Left cardiac atrium (tissue), 4 donors: ENCODE results near the gene RBMS1. TPM values are rescaled to one million over a fixed set of nuclear protein-coding genes. Genes with fewer than 3 reads are reported as not detected.
"Not testable (repeated sequence)": the region's sequence is repeated elsewhere in the genome, so short reads cannot be mapped to it uniquely, and the experiment has no call there.

Experiments used
- ATAC-seq, 2 donors: fragments of 200-7000 bp; cut with Tn5 transposase; one replicate each; pipeline ENCODE4 v1.9.1; 2020; ENCODE audit warnings: mild to moderate bottlenecking in 2 of 2, moderate library complexity in 2 of 2
- DNase-seq: peaks from one replicate; pipeline ENCODE4 v3.0.0-alpha.2; 2020
- intact Hi-C, 2 donors: fragments of 100-400 bp; cut with DNase I; formaldehyde crosslinking; loops; one replicate each; pipeline versions ENCODE4 v1.14.1 to v1.15.1; 2022 to 2023
- total RNA-seq, 2 donors: library from RNA; stranded (reverse); fragmentation: NEBNext Ultra II Directional; extraction: Animal tissue kit (Norgen Biotek cat#: 25700); gene quantifications; one replicate each; pipeline ENCODE4 v1.2.1, GENCODE V29; 2021
- donor health status: DM: no; HTN: yes; CAD: no.
- donor health status: DM: no; HTN: yes; CAD: no; lungs with severe emphysema.
- donor health status: DM: yes; HTN: yes; CAD: no.
- donor health status: Dilated cardiomyopathy.

RBMS1 gene
- total RNA-seq, 2 donors from 2014 or later = 56.8 to 74.8 TPM

DNA sequence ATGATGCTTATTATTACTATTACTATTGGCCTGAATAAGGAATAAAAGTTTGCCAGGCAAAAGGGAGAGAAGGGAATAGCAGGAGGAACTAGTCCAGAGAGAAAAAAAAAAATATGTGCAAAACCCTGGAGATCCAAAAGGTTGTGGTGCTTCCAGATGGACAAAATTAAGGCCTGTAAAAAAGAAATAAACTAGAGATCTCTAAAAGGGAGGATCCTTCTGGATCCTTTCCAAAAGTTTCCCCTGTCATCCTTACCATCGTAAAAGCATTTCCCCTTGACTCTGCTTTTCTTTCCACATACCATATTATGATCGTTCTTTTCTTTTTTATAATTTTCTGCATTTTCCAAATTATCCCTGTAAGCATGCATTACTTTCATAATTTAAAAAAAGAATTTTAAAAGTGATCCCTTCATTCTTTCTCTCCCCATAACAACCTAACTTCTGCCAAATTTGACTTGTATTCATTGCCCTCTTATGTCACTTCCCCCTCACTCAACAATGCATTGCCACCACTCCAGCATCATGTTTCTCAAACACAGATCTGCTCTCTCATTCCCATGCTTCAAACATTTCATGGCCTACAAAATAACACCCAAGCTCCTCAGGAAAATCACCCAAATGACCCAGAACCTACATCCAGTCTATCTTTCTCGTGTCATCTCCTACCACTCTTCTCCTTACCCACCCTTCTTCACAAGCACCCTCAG, 40.3 kb downstream of the RBMS1 start:
- intact Hi-C loops = no loop called here
- ATAC-seq = no peak
- DNase-seq = no peak

DNA sequence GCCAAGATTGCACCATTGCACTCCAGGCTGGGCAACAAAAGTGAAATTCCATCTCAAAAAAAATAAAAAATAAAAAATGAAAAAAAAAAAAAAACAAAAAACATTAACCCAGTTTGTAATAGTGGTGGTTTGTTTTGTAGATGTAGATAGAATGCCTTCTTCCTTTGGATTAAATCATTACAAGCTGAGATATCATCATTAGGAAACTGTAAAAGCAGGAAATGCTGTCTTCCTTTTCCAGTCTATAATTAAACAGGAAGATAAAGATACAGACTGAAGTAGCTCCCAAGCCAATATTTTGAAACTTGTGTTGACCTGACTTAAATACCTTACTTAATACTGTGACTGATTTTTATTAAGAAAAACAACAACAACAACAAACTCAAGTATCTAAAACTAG, 43.1 kb downstream of the RBMS1 start:
- intact Hi-C loops = no loop called here
- no peak for DNase-seq
- no peak for ATAC-seq

DNA sequence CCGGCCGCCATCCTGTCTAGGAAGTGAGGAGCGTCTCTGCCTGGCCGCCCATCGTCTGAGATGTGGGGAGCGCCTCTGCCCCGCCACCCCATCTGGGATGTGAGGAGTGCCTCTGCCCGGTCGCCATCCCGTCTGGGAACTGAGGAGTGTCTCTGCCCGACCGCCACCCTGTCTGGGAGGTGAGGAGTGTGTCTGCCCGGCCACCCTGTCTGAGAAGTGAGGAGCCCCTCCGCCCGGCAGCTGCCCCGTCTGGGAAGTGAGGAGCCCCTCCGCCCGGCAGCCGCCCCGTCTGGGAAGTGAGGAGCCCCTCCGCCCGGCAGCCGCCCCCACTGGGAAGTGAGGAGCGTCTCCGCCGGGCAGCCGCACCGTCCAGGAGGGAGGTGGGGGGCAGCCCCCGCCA, 44.8 kb downstream of the RBMS1 start:
- not testable (repeated sequence) for ATAC-seq, DNase-seq
- intact Hi-C loops = loop anchor here in 1 of 2 donors (10.0 kb wide), 1 partner anchor 226 kb away; no protein-coding TSS in a partner anchor

DNA sequence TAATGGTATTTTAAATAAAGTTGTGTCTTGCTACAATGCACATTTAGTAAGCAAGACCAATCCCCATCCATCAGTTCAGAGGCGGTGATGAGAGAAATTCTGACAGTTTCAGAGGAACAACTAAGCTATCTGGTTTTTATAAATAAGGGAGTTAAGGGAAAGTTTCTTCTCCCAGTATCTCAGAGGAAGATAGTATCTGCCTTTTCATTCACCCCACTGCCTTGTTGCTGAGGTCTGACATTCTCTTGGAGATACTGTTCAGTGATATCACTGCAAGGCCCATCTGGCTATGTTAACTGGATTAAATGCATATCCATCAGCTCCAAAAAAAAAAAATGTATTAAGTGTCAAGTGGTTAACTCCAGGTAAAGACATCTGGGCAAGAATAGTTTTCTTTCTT, 47.9 kb downstream of the RBMS1 start:
- intact Hi-C loops = loop anchor here in 1 of 2 donors (10.0 kb wide), 1 partner anchor 229 kb away; no protein-coding TSS in a partner anchor
- ATAC-seq (no peak), DNase-seq (no peak)

DNA sequence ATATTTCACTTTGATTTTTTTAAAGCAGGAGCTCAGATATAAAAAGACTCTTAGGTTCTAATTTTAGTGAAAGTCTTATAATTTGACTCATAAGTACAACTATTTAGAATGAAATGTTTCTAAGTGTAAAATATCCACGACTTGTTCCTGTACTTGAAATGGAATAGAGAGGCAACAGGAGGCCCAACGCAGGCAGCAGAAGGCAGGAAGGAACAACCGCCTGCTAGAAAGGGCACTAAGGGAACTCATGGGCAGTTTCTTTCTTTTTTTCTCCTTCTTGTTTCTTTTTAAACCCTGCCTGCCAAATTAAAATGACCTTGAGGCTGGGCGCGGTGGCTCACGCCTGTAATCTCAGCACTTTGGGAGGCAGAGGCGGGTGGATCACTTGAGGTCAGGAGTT, 51.0 kb downstream of the RBMS1 start:
- DNase-seq (no peak), ATAC-seq (no peak)
- intact Hi-C loops = loop anchor here in 1 of 2 donors (10.0 kb wide), 1 partner anchor 232 kb away; no protein-coding TSS in a partner anchor

DNA sequence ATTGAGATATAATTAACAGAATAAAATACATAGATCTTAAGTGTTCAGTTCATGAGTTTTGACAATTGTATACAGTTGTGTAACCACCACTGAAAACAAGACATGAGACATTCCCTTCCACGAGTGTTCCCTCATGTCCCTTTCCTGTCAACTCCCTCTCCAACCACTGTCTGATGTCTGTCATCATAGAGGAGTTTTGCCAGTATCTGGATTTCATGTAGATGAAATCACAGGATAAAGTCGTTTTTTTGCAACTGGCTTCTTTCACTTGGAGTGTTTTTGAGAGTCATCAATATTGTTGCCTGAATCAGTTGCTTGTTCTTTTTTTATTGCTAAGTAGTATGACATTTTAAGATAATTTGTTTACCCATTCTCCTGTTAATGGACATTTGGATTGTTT, 52.7 kb downstream of the RBMS1 start:
- intact Hi-C loops = loop anchor here in 1 of 2 donors (10.0 kb wide), 1 partner anchor 234 kb away; no protein-coding TSS in a partner anchor
- ATAC-seq (no peak), DNase-seq (no peak)

DNA sequence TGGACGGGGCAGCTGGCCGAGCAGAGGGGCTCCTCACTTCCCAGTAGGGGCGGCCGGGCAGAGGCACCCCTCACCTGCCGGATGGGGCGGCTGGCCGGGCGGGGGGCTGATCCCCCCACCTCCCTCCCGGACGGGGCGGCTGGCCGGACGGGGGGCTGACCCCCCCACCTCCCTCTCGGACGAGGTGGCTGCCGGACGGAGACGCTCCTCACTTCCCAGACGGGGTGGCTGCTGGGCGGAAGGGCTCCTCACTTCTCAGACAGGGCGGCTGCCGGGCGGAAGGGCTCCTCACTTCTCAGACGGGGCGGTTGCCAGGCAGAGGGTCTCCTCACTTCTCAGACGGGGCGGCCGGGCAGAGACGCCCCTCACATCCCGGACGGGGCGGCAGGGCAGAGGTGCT, 54.6 kb downstream of the RBMS1 start:
- ATAC-seq, DNase-seq: not testable (repeated sequence)
- intact Hi-C loops = loop anchor here in 1 of 2 donors (10.0 kb wide), 1 partner anchor 46 kb away; no protein-coding TSS in a partner anchor

DNA sequence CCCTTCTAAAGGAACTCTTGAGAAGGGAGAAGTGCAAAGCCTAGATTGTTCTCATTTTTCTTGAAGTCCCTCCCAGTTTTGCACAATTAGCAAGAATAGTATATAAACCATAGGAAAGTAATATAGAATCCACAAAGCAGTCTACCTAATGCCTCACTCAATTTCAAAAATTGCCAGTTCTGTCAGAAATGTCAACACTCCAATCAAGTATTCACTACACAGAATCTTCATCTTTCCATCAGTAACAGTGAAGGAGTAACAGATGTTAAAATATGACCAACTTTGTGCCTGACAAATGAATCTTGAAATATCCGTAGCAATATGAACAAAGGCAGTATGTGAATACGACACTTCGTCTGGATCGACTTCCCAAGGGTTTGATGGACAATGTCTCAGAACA, 56.3 kb downstream of the RBMS1 start:
- ATAC-seq (no peak), DNase-seq (no peak)
- intact Hi-C loops = loop anchor here in 1 of 2 donors (10.0 kb wide), 1 partner anchor 48 kb away; no protein-coding TSS in a partner anchor

DNA sequence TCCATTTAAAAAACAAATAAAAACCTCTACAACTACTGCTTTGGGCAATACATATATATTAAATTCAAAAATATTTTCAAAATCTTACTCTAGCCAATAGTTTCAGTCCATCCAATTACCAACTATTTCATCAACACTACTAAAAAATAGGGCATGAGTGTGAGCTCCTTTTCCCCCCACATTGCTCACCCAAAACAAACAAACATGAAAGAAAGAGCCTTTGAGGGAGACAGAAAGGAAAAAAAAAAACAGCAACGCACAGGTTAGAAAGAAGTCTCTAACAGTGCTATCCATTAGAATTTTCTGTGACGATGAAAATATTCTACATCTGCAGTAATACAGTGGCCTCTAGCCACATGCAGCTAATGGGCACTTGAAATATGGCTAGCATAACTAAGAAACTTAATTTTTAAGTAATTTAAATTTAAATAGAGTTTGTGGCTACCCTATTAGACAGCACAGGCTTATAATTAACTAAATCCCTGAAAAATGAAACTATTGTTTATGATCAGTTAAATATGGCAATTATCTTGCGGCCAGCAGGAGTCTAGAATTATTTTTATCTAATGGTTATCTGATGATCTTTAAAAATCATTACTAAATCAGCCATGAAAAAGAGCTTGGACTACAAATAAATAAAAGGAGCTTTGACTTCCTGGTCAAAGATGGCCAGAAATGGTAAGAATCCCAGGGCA, 59.2 kb downstream of the RBMS1 start:
- DNase-seq (no peak), ATAC-seq (no peak)
- intact Hi-C loops = loop anchor here (5.0 to 10.0 kb wide), 2 partner anchors 50 to 58 kb away; partner anchors contain the start of gene RBMS1 (in 1 of the 2)

DNA sequence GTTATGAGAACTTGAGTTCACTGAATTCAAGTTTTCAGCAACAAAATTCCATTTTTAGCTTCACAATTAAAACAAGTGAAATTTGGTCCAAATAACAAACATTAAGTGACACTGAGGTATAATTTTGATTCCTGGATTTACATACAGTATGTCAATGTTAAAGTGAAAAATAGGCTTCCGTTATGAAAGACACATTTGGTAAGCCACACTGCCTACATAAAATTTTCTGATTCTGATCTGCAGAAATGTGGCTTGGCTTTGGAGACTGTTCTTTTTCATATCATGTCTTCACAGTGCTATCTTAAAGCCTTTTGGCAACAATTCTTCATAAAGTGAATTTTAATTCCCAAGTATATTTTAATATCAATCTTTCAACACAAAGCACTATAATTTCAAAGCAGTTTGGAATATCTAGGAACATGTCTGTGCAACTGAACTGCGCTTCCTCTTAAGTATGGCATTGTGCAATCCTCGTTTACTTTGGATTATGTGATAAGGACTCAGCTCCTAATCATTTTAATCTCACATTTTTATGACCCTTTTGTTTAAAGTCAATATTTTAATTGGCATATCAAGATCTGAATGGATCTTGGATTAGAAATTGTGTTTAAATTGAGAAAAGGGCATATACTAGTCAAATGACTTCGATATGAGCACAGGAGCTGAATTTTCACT, 60.0 kb downstream of the RBMS1 start:
- ATAC-seq = no peak
- DNase-seq = no peak
- intact Hi-C loops = loop anchor here (5.0 to 10.0 kb wide), 2 partner anchors 51 to 59 kb away; partner anchors contain the start of gene RBMS1 (in 1 of the 2)

DNA sequence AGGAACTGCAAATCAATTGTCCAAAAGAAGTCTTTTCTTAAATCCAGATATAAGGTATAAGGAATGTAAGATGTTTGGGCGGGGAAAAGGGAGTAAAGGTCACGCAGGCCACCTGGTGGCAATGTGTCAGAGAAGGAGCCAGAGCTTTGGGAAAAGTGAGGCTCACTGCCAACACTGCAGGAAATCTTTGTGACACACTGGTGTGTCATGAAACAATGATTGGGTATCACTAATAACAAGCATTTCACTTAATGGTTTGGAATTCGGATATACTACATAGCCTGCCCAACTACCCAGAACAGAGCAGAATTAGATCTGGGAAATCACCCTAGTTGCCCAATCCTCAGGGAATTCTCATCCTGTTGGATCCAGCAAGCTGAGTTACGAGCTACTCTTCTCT, 61.0 kb downstream of the RBMS1 start:
- no peak for ATAC-seq
- intact Hi-C loops = loop anchor here (5.0 to 10.0 kb wide), 2 partner anchors 52 to 60 kb away; partner anchors contain the start of gene RBMS1 (in 1 of the 2)
- DNase-seq = no peak

DNA sequence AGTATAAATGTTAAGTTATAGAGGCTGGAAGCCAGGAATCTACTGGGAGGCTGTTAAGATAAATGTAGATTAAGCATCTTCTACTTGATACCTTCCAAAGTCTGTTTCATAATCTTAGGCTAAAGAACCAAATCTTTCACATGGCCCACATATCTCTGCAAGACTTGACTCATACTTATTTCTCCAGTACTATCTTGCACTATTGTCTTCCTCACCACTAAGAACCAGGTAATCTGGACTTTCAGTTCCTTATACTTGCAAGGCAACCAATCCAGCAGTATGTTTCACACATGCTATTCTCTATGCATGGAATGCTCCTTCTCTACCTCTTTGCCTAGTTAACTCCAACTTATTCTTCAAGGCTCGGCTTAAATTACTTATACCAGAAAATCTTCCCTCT, 62.2 kb downstream of the RBMS1 start:
- intact Hi-C loops = loop anchor here (5.0 to 10.0 kb wide), 2 partner anchors 53 to 61 kb away; partner anchors contain the start of gene RBMS1 (in 1 of the 2)
- ATAC-seq (no peak), DNase-seq (no peak)

DNA sequence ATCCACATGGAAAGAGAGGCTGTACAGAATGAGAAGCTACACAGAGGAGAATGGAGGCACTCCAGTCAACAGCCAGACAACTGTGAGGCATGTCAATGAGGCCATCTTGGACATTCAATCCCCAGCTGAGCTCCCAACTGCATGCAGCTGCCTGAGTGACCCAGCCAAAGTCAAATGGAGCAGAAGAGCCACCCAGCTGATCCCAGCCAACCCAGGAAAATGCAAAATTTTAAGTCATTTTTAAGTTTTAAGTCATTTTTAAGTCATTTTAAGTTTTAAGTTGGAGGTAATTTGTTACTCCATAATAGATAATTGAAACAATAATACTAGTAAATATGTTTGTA, 63.6 kb downstream of the RBMS1 start:
- DNase-seq = no peak
- no peak for ATAC-seq
- intact Hi-C loops = loop anchor here (5.0 to 10.0 kb wide), 2 partner anchors 55 to 62 kb away; partner anchors contain the start of gene RBMS1 (in 1 of the 2)

DNA sequence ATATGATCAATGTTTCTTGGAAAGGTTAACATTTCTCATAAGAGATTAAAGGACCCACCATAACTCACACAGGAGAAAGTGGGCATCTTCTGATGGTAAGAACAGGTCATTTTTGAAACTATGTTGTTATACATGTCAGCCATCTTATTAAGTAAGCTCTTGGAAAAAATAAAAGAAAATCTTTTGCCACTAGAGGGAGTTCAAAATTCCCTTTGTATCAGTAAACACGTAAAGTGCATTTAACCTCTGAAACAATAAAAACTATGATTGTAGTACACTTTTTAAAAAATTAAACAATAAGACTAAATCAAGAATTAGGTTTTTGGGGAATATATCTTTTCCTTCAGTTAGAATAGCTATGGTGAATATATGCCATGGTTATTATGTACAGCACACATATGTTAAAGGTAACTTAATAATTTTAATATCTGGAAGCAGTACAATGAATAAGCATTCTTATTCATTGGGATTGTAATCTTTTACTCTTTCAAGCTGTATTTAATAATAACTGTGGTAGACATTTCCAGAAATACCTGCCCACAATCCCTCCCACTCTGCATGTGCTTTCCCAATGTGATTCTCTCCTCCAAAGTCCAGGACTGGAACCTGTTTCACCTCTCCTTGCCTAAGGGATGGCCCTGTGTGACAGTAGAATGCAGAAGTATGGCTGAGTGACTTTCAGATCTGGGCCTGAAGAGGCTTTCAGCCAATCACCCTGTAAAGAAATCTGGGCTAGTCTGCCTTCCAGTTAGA, 64.2 kb downstream of the RBMS1 start:
- intact Hi-C loops = no loop called here
- ATAC-seq = no peak

DNA sequence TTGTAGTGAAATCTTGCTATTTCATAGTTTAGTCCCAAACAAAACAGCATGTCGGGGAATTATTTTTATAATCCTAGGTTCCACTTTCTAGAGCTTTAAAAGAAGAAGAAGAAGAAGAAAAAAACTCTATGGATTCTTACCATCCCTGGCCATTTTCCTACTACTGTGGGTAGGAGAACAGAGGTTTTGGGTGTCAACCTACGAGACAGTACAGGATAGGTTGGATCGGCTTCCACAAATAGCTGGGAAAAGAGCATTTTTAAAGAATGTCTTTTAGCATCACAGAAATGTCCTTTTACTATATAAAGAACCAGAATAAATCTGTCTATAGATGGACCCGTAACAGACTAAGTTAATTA, 65.2 kb downstream of the RBMS1 start:
- intact Hi-C loops = no loop called here
- no peak for DNase-seq
- ATAC-seq = no peak

More for the DNA sequence above, 64.2 kb downstream of the RBMS1 start:
- no peak for DNase-seq

DNA sequence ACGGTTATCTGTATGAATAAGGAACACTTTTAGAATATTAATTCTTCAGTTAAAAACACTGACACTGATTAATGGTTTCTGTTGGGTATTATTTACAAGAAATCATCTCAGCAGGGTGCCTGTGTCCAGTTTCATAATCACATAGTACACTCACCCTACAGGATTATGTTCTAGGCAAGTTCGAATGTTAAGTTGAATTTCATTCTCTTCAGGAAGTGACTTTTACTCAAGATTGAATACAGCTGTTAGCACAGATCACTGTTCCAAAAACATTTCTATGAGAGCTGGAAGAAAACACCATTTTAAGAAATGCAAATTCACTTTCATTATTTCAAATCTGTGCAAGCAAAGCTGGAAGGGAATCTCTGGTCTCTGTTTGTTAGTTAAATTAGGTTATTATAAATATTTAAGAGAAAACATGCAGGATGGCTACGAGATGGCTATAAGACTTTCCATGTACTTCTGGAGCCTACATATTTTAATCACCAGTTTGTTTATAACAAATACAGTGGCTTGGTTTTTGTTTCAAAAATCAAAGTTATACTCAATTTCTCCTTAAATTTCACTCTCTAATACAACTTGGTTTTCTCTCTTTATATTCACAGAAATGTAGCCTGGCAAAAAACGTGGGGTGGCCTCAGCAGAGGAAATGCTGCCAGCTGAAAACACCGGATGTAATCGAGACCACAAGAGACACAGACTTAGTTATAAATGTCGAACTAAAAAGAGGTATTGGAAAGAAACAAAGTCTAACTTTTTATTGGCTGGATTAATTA, 65.8 kb downstream of the RBMS1 start:
- DNase-seq (no peak), ATAC-seq (peak; percentile 52 to 72)
- intact Hi-C loops = no loop called here

DNA sequence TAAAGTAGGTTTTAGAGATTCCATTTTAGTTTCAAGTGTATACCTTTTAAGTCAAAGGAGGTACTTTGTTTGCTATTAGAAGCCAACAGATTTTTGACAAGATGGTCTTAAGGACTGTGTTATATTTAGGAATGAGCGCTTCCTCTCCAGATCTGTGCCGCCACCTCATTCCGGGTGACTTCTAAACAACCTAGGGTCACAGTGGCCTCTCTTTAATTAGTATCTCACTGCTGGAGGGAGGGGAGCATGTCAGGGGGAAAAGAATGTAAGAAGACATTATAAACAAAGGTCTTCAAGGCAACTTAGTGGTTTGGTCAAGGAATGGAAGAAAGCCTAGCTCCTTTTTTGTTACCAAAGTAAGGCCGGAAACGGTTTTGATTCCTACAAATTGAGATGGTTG, 67.0 kb downstream of the RBMS1 start:
- ATAC-seq = peak in 1 of 2 donors; percentile 32
- intact Hi-C loops = no loop called here

More for the DNA sequence above, 67.0 kb downstream of the RBMS1 start:
- no peak for DNase-seq
